Heart left ventricle (tissue), 13 donors: Measurements from ENCODE around the gene UNC119B.

ENCODE experiments used
- POLR2A ChIP-seq, 2 donors: fragments of 450-650 bp; IDR thresholded peaks; one replicate each; pipeline ENCODE4 v1.6.1; 2017; ENCODE audit warnings: antibody characterized with exemption in 2 of 2, mild to moderate bottlenecking in 2 of 2, moderate library complexity in 2 of 2
- TF ChIP-seq, protein P1 (sequence below), 12 donors: fragments of 200-600 bp; sonication (generic) in 4 of 12; IDR thresholded peaks; one replicate each; pipeline versions ENCODE4 v1.5.0 to v1.8.0; 2018 to 2022; ENCODE audit warnings: antibody characterized with exemption in 12 of 12, mild to moderate bottlenecking in 5 of 12
- donor health status: ischemic (EF 13 %, LVEDD 7.1; RV severe dilation, severe dysfunction).
- donor health status: DM: no; HTN: yes; CAD: no.
- donor health status: DM: no; HTN: no; CAD: no.
- donor health status: ischemic (EF 25% LVEDD 6.9; RV normal size, moderate dysfunction).
- donor health status: ischemic (EF 25% LVEDD 5.7; RV mildly dilated, moderate dysfunction).
- donor health status: ischemic (EF 35%, LVEDD 5.7; RV mildly dilated, moderate dysfunction).
- donor health status: nonischemic (EF 11% LVEDD 7.7; RV severe dilation, severe dysfunction).
- donor health status: DM: yes; HTN: yes; CAD: no.
- donor health status: PGD.
- donor health status: ischemic (EF 29% LVEDD 5.4; RV normal size, mild dysfunction).
- donor health status: nonischemic (EF 23%, LVEDD 6.1; RV moderate dilation, normal function).

GRCh38 chr12:120699553-120699952 is 10.7 kb upstream of the UNC119B start:
- TF ChIP-seq, protein P1, sequence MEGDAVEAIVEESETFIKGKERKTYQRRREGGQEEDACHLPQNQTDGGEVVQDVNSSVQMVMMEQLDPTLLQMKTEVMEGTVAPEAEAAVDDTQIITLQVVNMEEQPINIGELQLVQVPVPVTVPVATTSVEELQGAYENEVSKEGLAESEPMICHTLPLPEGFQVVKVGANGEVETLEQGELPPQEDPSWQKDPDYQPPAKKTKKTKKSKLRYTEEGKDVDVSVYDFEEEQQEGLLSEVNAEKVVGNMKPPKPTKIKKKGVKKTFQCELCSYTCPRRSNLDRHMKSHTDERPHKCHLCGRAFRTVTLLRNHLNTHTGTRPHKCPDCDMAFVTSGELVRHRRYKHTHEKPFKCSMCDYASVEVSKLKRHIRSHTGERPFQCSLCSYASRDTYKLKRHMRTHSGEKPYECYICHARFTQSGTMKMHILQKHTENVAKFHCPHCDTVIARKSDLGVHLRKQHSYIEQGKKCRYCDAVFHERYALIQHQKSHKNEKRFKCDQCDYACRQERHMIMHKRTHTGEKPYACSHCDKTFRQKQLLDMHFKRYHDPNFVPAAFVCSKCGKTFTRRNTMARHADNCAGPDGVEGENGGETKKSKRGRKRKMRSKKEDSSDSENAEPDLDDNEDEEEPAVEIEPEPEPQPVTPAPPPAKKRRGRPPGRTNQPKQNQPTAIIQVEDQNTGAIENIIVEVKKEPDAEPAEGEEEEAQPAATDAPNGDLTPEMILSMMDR (IDR thresholded peaks at IDR 0.05), result no peak
- TF ChIP-seq POLR2A (IDR thresholded peaks at IDR 0.05), result no peak
